ENCODE results near the gene GPRC5A.
A peak's percentile ranks its signal among the peaks of the same experiment; 100 is the strongest.
"Not testable (repeated sequence)": the region's sequence is repeated elsewhere in the genome, so short reads cannot be mapped to it uniquely, and the experiment has no call there.

GPRC5A gene, protein sequence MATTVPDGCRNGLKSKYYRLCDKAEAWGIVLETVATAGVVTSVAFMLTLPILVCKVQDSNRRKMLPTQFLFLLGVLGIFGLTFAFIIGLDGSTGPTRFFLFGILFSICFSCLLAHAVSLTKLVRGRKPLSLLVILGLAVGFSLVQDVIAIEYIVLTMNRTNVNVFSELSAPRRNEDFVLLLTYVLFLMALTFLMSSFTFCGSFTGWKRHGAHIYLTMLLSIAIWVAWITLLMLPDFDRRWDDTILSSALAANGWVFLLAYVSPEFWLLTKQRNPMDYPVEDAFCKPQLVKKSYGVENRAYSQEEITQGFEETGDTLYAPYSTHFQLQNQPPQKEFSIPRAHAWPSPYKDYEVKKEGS

DNA sequence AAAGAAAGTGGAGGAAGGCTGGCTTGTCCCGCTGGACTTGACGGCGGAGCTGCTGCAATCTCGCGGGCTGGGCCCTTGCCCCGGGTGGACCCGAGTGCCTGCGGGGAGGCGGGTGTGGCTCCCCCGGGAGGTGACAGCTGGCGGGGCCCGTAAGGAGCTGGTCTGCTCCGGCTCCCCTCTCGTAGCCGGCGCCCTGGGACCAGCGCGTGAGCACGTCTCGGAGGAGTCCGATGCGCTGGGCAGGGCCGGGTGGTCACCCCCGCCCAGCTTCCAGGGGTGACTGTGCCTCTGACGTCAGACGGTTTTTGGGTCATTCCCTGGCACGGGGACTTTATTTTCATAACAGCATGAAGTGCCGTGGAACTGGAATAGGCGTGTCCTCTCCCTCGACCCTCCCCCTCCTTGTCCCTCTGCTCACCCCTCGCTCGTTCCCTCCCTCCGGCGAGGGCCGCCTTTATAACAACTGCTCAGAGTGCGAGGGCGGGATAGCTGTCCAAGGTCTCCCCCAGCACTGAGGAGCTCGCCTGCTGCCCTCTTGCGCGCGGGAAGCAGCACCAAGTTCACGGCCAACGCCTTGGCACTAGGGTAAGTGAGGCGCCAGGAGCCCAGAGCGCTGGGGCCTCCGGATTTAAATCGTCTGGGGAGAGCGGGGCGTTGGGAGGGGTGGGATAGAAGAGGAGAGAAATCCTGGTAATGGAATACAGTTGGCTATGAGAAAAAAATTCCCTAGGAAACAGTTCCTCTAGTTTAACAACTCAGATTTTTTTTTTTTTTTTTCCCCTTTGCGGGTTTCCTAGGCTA is at the start of gene GPRC5A:
TSS of gene GPRC5A (plus strand) at position 483 of the 801 bp plus-strand sequence. CDS start 16,688 bp downstream, outside the sequence.
- peak within 1 kb of the TSS; percentile 47 to 56 for H3K4me3 ChIP-seq (replicated peaks in 1 of 2; ENCODE audit: low read depth in 2 of 2, low read length in 2 of 2)
- peak; percentile 96 to 98 for DNase-seq (ENCODE audit: low read depth in 2 of 2)

GRCh38 chr12:12845794-12846243 is 45.5 kb upstream of the GPRC5A start:
- no peak overlapping the region for H3K4me3 ChIP-seq (replicated peaks in 1 of 2; ENCODE audit: low read depth in 2 of 2, low read length in 2 of 2)
- no peak for TF ChIP-seq CTCF (IDR thresholded peaks at IDR 0.05; ENCODE audit: low read depth, low read length)
- DNase-seq (ENCODE audit: low read depth in 2 of 2), result no peak

More for the DNA sequence above, at the start of gene GPRC5A:
- peak; percentile 42 for TF ChIP-seq CTCF (IDR thresholded peaks at IDR 0.05; ENCODE audit: low read depth, low read length)

DNA sequence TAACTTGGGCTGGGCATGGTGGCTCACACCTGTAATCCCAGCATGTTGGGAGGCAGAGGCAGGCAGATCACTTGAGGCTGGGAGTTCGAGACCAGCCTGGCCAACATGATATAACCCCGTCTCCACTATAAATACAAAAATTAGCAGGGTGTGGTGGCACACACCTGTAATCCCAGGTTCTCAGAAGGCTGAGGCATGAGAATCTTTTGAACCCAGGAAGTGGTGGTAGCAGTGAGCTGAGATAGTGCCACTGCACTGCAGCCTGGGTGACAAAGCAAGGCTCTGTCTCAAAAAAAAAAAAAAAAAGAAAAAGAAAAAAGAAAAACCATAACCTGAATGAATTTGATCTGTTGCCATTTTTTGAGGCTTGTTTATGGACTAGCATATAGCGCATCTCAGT is 44.6 kb upstream of the GPRC5A start:
- not testable (repeated sequence) for DNase-seq (ENCODE audit: low read depth in 2 of 2)

GRCh38 chr12:12853435-12853834 is 37.9 kb upstream of the GPRC5A start:
- DNase-seq (ENCODE audit: low read depth in 2 of 2), result no peak
- no peak overlapping the region for H3K4me3 ChIP-seq (replicated peaks in 1 of 2; ENCODE audit: low read depth in 2 of 2, low read length in 2 of 2)
- no peak for TF ChIP-seq CTCF (IDR thresholded peaks at IDR 0.05; ENCODE audit: low read depth, low read length)

More for the DNA sequence above, 44.6 kb upstream of the GPRC5A start:
- not testable (repeated sequence) for H3K4me3 ChIP-seq (replicated peaks in 1 of 2; ENCODE audit: low read depth in 2 of 2, low read length in 2 of 2)

DNA sequence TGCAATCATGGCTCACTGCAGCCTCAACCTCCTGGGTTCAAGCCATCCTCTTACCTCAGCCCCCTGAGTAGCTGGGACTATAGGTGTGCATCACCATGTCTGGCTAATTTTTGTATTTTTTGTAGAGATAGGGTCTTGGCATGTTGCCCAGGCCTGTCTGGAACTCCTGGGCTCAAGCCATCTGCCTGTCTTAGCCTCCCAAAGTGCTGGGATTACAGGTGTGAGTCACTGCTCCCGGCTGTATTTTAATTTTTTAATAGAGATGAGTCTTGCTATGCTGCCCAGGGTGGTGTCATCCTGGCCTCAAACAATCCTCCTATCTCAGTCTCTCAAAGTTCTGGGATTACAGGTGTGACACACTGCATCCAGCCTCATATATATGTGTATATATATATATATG is 31.7 kb upstream of the GPRC5A start:
- H3K4me3 ChIP-seq (replicated peaks in 1 of 2; ENCODE audit: low read depth in 2 of 2, low read length in 2 of 2), result no peak overlapping the region
- no peak for TF ChIP-seq CTCF (IDR thresholded peaks at IDR 0.05; ENCODE audit: low read depth, low read length)
- DNase-seq (ENCODE audit: low read depth in 2 of 2), result peak in 1 of 2 donors; percentile 33

DNA sequence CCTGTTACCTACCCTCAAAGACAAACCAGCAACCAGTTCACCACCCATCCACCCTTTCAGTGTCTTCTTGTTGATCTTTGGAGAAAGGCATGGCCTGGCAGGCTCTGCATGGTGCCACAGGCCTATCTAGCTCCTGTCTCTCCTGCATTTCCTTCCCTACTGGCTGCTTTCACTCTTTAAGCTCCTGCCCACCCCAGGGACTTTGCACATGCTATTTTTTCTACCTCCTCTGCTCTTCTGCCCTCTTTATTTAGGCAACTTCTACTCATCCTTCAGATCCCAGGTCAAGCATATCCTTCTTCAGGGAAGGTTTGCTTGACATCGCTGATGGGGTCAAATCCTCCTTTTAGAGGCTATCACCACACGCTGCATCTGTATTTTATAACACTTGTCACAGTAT is 27.1 kb upstream of the GPRC5A start:
- TF ChIP-seq CTCF (IDR thresholded peaks at IDR 0.05; ENCODE audit: low read depth, low read length), result no peak

More for the DNA sequence above, 27.1 kb upstream of the GPRC5A start:
- no peak for DNase-seq (ENCODE audit: low read depth in 2 of 2)
- no peak overlapping the region for H3K4me3 ChIP-seq (replicated peaks in 1 of 2; ENCODE audit: low read depth in 2 of 2, low read length in 2 of 2)
